HG03520 (cell line): Measurements from ENCODE around the gene PHLDB3.
"Not testable (repeated sequence)": the region's sequence is repeated elsewhere in the genome, so short reads cannot be mapped to it uniquely, and the experiment has no call there.

Experiments
- ATAC-seq: cut with Tn5 transposase; IDR thresholded peaks from one replicate; pipeline ENCODE4 v1.9.1; 2021; ENCODE audit warnings: mild to moderate bottlenecking, moderate library complexity; ENCODE audit not compliant: unreplicated experiment

PHLDB3 gene

DNA sequence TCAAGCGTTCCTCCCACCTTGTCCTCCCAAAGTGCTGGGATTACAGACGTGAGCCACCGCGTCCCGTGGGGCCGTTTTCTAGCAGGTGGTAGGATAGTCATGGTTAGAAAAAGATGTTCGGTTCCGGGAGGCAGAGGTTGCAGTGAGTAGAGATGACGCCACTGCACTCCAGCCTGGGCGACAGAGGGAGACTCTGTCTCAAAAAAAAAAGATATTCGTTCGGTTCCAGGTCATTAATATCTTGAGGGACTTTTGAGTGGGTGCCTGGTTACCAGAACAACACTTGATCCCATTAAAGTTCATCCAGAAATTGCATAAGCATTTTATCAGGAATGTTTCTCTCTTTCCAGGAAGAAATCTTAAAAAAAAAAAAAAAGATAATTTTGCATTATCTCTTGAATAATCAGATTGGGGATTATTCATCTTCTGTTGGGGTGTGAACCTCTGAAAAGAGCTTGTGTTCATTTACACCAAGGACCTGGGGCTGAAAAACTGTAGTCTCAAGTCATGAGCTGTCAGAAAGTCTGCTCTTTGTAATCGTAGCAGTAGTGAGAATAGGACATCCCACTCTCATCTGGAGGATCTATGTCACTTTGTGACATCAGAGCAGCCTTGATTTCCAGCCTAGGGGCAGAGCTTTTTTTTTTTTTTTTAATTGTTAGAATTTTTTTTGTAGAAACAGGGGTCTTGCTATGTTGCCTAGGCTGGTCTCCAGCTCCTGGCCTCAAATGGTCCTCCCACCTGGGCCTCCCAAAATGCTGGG is 23.5 kb upstream of the PHLDB3 start:
- ATAC-seq, result no peak

DNA sequence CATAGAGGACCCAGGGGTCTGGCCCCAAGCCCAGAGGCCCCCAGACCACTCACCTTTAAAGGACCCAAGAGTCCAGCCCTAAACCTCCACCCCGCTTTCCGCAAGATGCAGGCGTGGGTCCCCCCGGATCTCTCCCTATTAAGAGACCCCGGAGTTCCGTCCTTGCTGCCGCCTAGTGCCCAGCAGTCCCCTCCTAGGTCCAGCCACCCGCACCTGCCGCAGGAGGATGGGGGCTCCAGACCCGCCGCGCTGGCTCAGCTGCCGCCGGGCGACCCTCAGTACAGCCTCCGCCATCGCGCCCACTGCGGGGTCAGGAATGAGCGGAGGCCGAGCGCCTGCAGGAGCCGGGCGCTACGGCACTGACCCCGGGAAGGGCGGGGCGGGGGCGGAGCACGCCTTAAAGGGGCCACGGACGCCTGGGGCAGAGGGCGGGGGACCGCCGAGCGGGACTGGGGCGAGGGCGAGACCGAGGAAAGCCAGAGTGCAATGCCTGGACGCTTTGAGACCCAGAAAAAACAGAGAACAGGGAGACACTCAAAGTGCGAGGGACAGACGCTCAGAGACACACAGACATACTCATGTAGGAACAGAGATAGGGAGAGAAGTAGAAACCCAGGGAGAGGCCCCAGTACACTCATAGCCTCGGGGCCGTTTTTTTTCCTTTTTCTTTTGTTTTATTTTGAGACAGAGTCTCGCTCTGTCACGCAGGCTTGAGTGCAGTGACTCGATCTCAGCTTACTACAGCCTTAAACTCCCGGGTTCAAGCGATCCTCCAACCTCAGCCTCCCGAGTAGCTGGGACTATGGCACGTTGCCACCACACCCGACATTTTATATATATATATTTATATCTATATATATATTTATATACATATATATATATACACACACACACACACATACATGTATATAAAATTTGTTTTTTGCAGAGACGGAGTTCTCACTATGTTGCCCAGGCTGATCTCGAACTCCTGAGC is 22.6 kb upstream of the PHLDB3 start, which contains the start of gene ETHE1:
Gene ETHE1 (minus strand): TSS at position 318 of the 976 bp plus-strand sequence. CDS start 24 bp downstream, at position 294.
- ATAC-seq, result no peak

DNA sequence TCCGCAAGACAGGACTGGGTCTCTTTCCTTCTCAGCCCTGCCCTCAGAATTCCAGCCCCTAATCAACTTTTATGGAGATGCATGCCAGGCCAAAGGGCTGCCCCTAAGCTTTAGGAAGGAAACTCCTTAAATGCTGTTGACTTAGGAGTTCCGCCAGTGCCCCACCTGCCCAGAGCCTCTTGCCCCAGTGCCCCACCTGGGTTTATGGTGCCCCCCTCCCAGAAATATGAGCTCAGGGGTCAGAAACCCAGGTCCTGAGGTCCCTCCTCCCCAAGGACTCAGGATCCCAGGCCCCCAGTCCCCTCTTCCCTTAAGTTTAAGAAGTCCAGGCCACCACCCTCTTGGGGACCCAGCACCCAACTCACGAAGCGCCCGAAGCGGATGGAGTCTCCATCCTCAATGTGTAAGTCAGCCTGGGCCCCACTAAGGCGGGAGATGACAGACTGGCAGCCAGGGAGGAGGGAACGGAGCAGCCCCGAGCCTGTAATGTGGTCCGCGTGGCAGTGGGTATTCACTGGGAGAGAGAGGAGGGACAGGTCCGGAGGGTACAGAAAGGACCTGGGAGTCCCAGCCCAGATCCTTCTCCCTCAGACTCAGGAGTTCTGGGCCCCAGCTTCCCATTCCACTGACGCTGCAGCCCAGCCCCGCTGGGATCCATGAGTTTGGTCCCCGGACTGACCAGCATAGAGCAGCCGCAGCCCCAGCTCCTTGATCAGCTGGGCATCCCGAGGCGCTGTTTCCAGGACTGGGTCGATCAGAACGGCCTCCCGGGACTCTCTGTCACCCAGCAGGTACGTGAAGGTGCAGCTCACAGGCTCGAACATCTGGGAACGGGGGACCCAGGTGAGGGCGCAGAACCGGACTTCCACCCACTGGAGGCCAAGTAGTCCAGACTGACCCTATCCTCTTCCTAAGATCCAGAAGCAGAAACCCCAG is 21.6 kb upstream of the PHLDB3 start:
- no peak for ATAC-seq

DNA sequence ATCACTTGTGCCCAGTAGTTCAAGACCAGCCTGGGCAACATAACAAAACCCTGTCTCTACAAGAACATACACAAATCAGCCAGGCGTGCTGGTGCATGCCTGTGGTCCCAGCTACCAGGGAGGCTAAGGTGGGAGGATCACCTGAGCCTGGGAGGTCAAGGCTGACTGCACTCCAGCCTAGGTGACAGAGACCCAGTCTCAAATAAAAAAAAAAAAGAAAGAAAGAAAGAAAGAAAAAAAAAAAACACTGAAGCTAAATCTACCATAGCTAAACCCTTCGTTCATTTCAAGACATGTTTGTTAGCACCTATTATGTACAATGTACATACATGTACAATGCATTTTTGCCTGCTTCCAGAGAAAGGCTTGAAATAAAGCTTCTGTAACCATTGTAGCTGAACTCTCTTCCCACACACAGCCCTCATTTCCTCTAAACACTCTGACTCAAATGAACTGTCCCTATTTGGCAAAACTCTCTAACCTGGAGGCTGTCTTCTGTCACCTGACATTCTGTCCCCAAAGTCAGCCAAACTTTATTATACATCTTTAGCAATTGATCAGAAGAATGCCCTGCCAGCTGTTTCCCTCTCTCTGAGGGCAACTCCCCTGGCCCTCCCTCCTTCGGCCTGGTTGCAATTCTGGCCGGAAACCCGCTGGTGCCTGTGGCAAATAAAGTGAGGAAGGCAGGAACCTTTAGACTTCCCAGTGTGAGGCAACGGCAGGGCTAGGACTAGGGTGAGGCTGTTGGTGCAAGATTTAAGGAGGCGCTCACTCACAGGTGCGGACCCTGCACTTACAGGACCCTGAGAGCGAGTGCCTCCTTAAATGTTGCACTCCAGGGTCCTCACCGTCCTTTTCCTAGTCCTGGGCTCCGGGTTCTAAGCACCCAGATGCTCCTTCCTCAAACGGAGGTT is 20.6 kb upstream of the PHLDB3 start:
- no peak for ATAC-seq

DNA sequence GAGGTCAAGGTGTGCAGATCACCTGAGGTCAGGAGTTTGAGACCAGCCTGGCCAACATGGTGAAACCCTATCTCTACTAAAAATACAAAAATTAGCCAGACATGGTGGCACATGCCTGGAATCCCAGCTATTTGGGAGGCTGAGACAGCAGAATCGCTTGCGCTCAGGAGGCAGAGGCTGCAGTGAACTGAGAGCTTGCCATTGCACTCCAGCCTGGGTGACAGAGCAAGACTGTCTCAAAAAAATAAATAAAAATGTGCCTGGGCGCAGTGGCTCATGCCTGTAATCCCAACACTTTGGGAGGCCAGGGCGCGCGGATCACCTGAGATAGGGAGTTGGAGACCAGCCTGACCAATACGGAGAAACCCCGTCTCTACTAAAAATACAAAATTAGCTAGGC is 19.1 kb upstream of the PHLDB3 start:
- ATAC-seq, result not testable (repeated sequence)

DNA sequence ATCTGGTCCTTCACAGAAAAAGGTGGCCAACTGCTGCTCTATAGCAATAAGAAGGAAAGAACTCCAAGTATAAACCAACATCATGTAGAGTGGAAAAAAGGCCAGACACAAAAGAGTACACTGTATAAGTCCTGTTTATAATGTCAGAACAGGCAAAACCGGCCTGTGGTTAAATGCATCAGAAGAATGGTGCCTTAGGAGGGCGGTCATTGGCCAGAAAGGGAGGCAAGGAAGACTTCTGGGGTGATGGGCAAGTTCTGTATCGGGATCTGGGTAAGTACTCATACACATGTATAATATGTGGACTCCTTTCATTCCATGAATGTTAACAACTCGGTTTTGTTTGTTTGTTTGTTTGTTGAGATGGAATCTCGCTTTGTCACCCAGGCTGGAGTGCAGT is 18.4 kb upstream of the PHLDB3 start:
- ATAC-seq, result no peak

DNA sequence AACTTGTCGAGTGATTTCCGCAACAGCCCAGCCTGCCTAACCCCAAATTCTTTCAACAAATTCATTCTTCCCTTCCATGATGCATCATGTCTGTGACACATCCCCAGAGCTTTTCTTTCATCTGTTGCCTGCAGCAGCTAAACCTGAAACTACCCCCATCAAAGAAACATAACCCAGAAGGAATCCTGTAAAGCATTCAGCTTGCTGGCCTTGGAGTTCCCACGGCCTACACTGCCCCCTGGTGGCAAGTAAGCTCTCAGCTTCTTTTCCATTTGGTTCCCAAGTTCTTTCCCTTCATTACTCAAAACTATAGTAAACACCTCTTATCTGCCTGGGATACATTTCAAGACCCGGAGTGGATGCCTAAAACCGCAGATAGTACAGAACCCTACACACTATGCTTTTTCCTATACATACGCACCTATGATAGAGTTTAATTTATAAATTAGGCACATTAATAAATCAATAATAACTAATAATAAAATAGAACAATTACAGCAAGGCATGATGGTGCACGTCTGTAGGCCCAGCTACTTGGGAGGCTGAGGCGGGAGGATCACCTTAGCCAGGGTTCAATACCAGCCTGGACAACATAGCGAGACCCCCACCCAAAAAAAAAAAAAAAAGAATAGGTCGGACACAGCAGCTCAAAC is 15.0 kb upstream of the PHLDB3 start:
- ATAC-seq, result no peak

DNA sequence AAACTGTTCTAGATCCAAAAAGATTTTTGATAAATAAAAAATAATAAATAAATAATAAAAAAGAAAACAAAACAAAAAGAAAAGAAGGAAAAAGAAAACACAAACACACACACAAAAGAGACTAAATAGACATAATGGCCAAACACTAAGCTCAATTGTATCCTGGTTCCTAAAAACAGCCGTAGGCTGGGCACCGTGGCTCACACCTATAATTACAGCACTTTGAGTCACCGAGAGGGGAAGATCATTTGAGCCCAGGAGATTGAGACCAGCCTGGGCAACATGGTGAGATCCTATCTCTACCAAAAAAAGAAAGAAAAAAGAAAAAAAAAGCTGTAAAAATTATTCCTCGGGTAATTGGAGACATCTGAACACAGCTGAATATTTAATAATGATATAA is 13.5 kb upstream of the PHLDB3 start:
- no peak for ATAC-seq

DNA sequence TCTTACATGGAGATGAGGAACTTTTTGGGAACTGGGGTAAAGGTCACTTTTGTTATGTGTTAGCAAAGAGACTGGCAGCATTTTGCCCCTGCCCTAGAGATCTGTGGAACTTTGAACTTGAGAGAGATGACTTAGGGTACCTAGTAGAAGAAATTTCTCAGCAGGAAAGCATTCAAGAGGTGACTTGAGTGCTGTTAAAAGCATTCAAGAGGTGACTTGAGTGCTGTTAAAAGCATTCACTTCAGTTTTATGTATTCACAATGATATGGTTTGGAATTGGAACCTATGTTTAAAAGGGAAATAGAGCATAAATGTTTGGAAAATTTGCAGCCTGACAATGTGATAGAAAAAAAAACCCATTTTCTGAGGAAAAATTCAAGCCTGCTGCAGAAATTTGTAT is 7.9 kb upstream of the PHLDB3 start:
- ATAC-seq, result not testable (repeated sequence)

DNA sequence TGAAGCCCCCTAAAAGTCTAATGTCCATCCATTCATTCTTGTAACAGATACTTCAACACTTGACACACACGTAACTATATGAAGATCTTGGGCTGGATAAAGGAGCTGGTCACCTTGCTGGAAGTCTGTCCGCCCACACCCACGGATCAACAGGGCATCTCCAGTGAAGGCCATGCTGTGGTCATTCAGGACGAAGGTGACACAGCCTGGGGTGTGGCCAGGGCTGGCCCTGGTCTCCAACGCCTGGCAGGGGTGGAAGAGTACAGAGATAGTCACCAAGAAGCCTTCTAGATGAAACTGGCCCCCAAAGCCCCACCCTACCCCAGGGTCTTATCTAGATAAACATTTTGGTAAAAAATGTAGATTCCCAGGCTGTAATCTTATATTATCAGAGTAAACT is 6.8 kb upstream of the PHLDB3 start:
- no peak for ATAC-seq

DNA sequence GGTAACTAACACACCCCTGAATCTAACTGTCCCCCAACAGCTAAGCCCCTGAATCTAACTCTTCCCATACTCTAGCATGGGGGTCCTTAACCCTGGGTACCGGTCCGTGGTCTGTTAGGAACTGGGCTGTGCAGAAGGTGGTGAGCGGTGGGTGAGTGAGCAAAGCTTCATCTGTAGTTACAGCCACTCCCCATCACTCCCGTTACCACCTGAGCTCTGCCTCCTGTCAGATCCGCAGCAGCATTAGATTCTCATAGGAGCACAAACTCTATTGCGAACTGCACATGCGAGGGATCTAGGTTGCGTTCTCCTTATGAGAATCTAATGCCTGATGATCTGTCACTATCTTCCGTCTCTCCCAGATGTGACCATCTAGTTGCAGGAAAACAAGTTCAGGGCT is 6.2 kb upstream of the PHLDB3 start:
- ATAC-seq, result no peak

DNA sequence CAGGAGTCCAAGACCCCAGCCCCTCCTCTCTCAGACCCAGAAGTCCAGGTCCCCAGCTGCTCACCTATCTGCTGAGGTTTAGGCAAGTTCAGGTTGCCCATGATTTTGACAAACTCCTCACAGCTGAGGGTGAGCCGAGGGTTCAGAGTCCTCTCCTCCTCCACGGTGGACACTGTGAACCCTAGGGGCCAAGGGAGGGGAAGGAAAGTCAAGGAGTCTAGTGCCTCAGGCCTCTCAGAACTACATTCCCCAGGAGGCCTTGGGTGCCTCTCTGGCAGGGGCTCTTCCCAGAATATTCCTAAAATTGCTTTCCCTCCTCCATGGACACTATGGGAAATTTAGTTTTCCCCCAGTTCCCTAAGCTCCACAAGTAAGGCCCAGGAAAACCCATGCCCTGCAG is 3.3 kb upstream of the PHLDB3 start:
- no peak for ATAC-seq

DNA sequence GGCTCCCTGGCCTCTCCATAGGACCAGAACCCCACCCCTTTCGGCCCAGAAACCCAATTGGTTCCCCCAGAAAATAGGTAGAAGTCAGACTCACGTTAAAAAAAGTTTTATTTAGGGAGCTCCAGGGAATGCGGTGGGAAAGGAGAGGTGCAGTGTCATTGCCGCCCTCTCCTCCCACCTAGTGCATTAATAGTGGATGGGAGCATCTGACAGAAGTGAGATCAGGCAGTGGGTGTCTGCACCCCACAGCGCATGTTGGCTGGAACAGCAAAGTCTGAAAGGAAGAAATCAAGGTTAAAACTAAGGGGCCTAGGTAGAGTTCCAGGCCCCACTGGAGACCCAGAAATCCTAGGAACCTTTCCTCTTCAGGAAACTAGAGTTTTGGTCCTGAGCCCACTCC is 2.1 kb upstream of the PHLDB3 start:
- ATAC-seq, result no peak

DNA sequence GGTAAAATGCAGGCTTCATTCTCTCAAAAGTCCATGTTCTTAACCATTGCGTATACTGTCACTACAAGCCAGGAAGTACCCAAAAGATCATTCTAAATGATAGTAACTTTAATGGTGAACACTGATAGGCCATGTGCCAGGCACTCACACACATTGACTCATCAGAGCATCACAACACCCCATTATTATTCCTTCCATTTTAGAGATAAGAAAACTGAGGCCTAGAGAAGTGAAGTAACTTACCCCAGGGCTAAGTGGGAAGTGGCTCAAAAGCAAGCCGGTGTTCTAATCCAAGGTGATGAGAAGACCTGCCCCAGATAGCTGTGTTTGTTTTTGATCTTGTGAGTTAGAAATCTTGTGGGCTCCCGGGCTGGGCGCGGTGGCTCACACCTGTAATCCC is 1.4 kb upstream of the PHLDB3 start:
- no peak for ATAC-seq

DNA sequence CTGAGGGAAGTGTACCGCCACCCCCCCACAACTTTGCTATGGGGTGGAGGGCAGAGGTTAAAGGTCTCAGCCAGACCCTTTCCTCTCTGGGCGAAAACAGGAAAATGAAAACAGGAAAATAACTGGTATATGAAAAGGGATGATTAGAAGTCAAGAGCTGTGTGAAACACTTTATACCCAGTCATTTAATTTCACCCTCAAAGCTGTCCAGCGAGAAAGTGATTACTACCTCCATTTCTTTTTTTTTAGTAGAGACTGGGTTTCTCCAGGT is 575 bp upstream of the PHLDB3 start:
- ATAC-seq, result no peak

DNA sequence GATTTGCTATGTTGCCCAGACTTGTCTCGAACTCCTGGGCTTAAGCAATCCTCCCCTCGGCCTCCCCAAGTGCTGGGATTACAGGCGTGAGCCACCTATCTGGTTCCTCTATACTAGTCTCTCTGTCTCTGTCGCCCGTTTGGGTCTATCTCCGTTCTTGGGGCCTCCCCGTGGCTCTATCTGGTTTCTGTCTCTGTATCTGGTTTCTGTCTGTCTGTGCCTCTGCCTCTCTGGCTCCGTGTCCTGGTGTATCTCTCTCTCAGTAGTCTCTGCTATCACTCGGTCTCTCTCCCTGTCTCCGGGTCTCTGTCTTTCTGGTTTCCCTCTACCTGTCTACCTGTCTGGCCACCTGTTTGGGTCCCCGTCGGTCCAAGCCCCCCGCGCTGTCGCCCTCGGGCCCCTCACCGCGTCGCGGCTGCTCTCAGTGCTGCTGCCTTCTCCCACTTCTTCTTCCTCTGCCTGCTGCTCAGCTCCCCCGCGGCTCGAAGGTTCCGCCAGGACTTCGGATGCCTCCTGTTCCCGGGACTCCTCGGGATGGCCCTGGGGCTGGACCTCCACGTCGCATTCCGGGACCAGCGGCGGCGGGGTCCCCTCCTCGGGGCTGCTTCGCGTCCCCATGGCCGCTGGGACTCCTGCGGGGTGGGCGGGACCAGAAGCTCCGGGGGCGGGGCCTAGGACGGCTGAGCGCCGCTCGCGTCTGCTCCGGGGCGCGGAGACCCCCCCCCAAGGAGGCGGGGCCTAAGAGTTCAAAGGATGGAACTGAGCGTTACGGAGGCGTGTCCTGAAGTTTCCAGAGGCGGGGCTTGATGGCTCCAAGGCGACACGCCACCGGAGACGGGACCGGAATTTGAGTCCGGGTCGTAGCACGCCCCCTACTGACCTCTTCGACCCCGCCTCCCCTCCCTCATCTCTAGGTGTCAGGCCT is 783 bp downstream of the PHLDB3 start:
- peak; percentile 83 for ATAC-seq

DNA sequence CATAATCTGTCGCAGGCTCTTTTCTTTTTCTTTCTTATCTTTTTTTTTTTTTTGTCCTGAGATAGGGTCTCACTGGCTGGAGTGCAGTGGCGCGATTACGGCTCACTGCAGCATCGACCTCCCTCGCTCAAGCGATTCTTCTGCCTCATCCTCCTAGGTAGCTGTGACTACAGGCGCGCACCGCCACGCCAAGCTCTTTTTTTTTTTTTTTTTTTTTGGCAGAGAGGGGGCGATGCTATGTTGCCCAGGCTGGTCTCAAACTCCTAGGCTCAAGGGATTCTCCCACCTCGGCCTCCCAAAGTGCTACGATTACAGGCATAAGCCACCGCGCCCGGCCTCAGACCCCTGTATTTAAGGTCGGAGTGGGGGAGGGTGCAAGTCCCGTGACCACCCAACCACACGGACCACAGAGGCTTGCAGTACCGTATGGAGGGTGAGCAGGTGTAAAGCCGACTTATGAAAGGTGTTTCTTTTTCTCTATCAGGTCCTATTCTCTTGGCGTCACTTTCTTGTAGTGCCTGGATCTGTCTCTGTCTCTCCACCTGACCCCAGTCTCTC is 2.0 kb downstream of the PHLDB3 start:
- no peak for ATAC-seq
